Nucleus accumbens (tissue), 56 donors: ENCODE results near the gene FGFR2.

Source experiments
- DNase-seq, 56 donors: peaks; one replicate each; lab custom pipeline; 2025; lab: John Stamatoyannopoulos, UW

Gene FGFR2

GRCh38 chr10:121593281-121594075 is 4.8 kb downstream of the FGFR2 start:
- peak in 23 of 56 donors; percentile 15 to 58 (median 29) for DNase-seq

- no peak for DNase-seq
Observed at GRCh38 chr10:121592155-121592890, 5.9 kb downstream of the FGFR2 start.

GRCh38 chr10:121591186-121591585 is 7.1 kb downstream of the FGFR2 start:
- no peak for DNase-seq

DNA sequence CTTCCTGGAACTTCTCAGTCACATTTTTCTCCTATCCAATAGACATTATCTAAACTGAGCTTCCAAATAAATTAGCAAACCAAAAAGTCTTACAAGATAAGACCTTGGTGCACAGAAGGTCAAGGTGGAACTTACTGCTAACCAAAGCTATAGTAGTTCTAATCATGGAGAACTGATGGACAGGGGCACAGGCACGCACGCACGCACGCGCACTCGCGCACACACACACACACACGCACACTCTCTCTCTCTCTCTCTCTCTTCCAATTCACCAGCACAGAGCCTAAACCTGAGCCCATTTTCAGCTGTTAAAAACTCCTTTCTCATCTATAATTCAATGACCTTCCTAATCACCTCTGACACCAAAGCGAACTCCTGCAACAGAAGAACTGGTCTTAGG is 7.5 kb downstream of the FGFR2 start:
- DNase-seq, result no peak

GRCh38 chr10:121589553-121589952 is 8.7 kb downstream of the FGFR2 start:
- DNase-seq, result no peak

DNA sequence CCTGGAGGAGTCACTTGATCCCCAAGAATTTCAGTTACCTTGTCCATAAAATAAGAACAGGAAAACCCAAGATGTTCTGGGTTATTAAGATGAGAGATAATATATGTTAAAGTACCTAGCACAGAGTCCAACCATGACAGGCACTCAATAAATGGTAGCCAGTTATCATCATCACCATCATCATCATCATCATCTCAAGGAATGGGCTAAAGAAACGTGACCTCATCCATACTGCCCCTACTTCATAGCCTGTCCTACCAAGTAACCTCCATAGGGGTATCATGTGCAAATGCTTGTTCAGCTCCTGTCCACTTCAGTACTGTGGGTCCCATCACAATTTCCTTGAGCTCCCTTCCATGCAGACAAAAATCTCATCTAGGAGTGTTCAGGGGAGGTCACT is 14.4 kb downstream of the FGFR2 start:
- no peak for DNase-seq

DNA sequence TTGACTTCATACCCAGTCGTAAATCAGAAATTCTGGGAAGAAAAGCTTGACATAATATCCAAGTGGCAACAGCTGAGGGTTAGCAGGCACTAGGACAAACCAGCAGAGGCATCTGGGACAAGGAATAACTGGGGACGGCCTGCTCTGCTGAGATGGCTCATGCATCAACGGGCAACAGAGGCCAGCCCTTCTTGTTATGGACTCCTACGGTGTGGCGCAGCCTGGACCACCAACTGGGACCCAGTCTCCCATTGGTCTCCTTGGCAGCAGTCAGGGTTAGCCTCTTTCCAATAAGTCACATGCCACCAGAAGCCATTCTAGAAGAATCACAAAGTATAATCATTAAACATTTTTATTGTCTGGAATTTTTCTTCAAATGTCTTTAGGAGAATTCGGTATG is 15.0 kb downstream of the FGFR2 start:
- no peak for DNase-seq

- peak in 9 of 56 donors; percentile 25 to 44 (median 35) for DNase-seq
Observed at GRCh38 chr10:121580276-121581116, 17.7 kb downstream of the FGFR2 start.

DNA sequence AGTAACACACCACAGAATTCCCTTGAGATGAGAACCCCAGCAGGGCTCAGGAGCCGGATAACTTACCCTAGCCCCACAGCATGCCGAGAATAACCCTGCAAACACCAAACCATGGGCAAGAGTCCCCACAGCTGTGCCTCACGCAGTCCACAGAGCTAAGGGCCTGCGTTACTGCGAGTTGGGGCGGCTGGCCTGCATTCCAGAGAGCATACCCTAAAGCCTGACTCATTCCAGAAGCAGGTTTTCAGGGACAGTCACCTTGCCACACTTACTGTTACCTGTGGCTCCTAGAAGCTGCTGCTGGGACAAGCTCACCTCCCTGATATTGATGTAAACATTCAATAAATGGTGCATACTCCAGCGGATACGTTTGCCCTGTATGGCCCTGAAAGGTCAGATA is 18.6 kb downstream of the FGFR2 start:
- no peak for DNase-seq

DNA sequence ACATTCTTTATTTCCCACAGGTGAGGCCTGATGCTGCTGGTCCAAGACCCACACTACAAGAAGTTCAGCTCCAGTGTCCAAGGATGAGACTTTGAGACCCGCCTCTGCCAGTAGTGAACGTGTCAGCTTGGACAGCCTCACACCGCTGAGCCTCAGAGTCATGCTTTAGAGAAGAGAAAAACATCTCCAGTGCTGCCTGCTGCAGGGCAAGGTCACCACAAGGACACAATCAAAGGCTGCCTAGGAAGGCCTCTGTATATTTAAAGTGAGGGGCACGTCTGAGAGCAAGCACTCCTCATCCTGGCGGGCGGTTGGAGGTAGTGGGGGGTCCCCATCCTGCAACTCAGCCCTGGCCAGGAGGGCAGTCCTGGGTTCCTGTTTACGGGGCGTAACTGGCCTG is 19.3 kb downstream of the FGFR2 start:
- DNase-seq, result no peak

DNA sequence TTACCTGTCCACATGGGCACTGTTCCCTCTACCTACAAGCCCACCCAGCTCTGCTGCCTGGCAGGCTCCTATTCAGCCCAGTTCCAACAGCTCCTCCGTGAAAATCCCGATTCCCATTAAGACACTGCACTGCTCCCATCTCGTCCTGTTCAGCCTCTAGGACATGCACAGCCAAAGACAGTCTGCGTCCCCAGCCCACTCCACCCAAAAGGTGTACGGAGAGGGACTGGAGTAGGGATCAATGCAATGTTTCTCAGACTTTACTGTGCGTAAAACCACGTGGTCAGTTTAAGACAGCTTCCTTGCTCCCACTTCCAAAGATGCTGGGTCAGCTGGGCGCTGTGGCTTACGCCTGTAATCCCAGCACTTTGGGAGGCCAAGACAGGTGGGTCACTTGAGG is 19.9 kb downstream of the FGFR2 start:
- DNase-seq, result no peak

DNA sequence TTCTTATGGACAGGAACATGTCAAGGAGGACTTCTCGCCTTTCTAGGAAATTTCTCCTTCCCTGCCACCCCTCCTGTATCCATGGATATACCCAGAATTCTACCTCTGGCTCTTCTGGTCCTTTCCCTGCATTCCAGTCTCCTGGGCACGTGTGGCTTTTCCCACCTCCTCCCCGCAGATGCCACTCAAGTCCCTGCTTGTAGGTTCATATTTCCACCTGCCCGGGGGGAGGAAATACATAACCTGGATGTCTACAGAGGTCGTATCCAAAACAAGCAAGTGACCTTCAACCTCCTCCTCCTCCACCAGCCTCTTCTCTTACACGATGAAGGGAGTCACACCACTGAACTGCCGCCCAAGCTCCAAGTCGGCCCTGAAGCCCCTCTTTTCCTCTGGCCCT is 20.7 kb downstream of the FGFR2 start:
- no peak for DNase-seq

- DNase-seq, result no peak
Observed at GRCh38 chr10:121576139-121576538, 22.1 kb downstream of the FGFR2 start.

DNA sequence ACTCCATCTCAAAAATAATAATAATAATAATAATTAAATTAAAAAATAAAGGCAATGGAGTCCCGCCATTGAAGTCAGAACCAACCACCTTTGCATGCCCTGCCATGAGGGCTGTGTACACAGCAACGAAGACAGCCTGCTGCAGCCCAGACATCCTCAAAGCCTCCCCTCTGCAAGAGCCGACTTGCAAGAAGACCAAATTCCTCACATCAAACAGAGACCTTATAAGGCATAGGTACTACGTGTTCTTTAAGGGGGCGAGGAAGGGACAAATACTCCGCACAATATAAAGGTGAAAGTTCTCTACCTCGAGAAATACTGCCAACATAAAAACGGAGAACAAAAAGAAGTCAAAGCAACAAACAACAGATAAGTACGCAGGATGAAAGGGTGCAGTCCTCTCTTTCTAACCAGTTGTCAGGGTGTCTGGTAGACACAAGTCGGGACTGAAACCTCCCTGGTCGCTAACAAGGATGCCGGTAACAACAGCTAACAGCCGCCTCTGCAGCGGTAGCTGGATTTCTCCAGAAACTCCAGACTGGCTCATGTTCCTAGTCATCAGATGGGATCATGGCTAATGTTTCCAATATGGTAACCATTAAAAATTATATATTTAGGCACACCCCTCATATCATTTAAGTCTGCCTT is 23.6 kb downstream of the FGFR2 start:
- DNase-seq, result no peak

DNA sequence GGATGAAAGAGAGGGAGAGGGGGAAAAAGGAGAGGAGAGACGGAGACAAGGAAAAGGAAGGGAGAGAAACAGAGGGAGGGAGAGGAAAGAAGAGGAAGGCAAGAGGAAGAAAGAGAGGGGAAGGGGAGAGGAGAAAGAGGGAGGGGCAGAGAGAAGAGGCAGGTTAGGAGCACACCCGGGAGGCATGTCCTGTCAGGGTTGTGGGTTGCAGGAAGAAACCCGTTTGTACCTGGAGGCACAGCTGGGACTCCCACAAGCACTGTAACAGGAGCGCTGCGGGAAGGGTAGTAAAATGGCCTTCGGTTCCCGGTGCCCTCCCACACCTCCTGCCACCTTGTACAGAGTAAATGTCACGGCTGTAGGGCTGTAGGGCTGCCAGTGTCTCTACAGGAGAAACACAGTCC is 24.7 kb downstream of the FGFR2 start:
- no peak for DNase-seq

GRCh38 chr10:121572859-121573537 is 25.2 kb downstream of the FGFR2 start:
- DNase-seq, result no peak

GRCh38 chr10:121570315-121570714 is 27.9 kb downstream of the FGFR2 start:
- peak in 1 of 56 donors; percentile 29 for DNase-seq

DNA sequence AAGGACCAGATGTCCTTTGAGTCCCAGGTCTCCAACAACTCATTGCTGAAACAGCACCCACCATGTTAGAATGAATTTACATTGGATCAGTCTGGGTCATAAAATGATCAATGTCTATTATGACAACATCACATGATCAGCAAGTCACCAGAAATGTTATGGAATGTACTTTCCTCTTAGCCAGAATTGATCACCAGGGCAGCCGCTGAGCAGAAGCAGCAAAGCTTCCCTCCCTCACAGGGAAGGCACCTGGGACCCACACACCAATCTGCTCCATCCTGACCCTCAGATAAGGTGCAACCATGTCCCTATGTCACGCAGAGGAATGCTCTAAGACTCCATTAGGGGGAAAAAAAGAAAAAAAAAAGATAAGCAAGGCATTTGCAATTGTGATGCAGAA is 30.0 kb downstream of the FGFR2 start:
- no peak for DNase-seq

- no peak for DNase-seq
Observed at GRCh38 chr10:121567569-121567968, 30.7 kb downstream of the FGFR2 start.

DNA sequence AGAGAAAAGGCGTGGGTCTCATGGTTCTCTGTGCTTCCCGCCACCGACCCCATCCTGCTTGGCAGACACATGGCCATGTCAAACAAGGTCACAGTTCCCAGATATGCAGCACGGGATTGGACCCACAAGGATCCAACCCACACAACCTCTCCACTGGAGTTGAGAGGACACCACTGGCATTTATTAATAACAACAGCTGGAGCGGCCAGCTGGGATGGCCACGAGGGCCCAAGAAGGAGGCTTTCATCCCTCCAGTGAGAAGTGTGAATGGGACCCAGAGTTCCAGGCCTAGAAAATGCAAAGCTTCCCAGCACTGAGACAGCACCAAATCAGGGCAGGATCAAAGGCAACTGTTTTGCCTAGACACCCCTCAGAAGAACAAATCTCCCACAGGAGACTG is 31.5 kb downstream of the FGFR2 start:
- peak in 31 of 56 donors; percentile 15 to 69 (median 37) for DNase-seq
